ENCODE measurements around the gene FGF14. TPM values are rescaled to one million over a fixed set of nuclear protein-coding genes. Genes with fewer than 3 reads are reported as not detected.

Gene FGF14
- total RNA-seq, 4 donors from 2014 or later = 0.28 to 2.3 (median 0.35) TPM; not detected in 1

GRCh38 chr13:102405499-102406100, 3.8 kb upstream of the FGF14 start:
- no peak for DNase-seq
- no peak for TF ChIP-seq CTCF (IDR thresholded peaks at IDR 0.05)
- no peak for TF ChIP-seq POLR2A (IDR thresholded peaks at IDR 0.05)
- no peak overlapping the region for H3K4me3 ChIP-seq
- no peaks in the 10 kb centered on the region for H3K27me3 ChIP-seq
- H3K9me3 ChIP-seq = no peaks in the 10 kb centered on the region
- no peak overlapping the region for H3K27ac ChIP-seq
- H3K36me3 ChIP-seq = no peaks in the 10 kb centered on the region
- H3K4me1 ChIP-seq = peaks cover 0 to 2% (median under 1%) of the 10 kb centered on the region in 4 donors

- Histone ChIP-seq H3K36me3 (no peaks in the 10 kb centered on the region), H3K9me3 (no peaks in the 10 kb centered on the region), H3K27ac (no peak overlapping the region), H3K4me3 (peak overlapping the region; percentile 9 to 58 (median 36)), H3K27me3 (no peaks in the 10 kb centered on the region), H3K4me1 (peaks cover 0 to 12% (median 5%) of the 10 kb centered on the region in 4 donors)
- TF ChIP-seq CTCF (IDR thresholded peaks at IDR 0.05) (no peak), POLR2A (IDR thresholded peaks at IDR 0.05) (no peak)
- peak in 1 of 3 donors; percentile 46 for DNase-seq
These were observed 442 bp upstream of the FGF14 start for GRCh38 chr13:102402290-102402689.

- Histone ChIP-seq H3K27me3 (no peaks in the 10 kb centered on the region), H3K27ac (peak overlapping the region in 1 of 4 donors; percentile 57), H3K36me3 (no peaks in the 10 kb centered on the region), H3K9me3 (no peaks in the 10 kb centered on the region), H3K4me1 (peaks cover 0 to 12% (median 5%) of the 10 kb centered on the region in 4 donors), H3K4me3 (peak overlapping the region in 2 of 4 donors; percentile 31 to 58)
- DNase-seq = no peak
- TF ChIP-seq CTCF (IDR thresholded peaks at IDR 0.05) = no peak
- TF ChIP-seq POLR2A (IDR thresholded peaks at IDR 0.05) = no peak
These were observed 583 bp downstream of the FGF14 start for GRCh38 chr13:102401265-102401664.

GRCh38 chr13:102400675-102401145, 1.1 kb downstream of the FGF14 start:
- Histone ChIP-seq H3K4me1 (peaks cover 0 to 12% (median 5%) of the 10 kb centered on the region in 4 donors), H3K27ac (peak overlapping the region in 2 of 4 donors; percentile 34 to 57), H3K9me3 (no peaks in the 10 kb centered on the region), H3K4me3 (peak overlapping the region; percentile 31 to 58 (median 48)), H3K27me3 (no peaks in the 10 kb centered on the region), H3K36me3 (no peaks in the 10 kb centered on the region)
- TF ChIP-seq CTCF (IDR thresholded peaks at IDR 0.05) (no peak), POLR2A (IDR thresholded peaks at IDR 0.05) (no peak)
- no peak for DNase-seq

GRCh38 chr13:102399791-102400674, 1.8 kb downstream of the FGF14 start:
- DNase-seq = peak in 1 of 3 donors; percentile 46
- Histone ChIP-seq H3K27ac (peak overlapping the region in 3 of 4 donors; percentile 12 to 57 (median 34)), H3K9me3 (no peaks in the 10 kb centered on the region), H3K4me3 (peak overlapping the region; percentile 31 to 58 (median 48)), H3K36me3 (no peaks in the 10 kb centered on the region), H3K4me1 (peaks cover 0 to 12% (median 5%) of the 10 kb centered on the region in 4 donors), H3K27me3 (no peaks in the 10 kb centered on the region)
- TF ChIP-seq CTCF (IDR thresholded peaks at IDR 0.05) = no peak
- TF ChIP-seq POLR2A (IDR thresholded peaks at IDR 0.05) = no peak

All from Peyer's patch (tissue), 4 donors.